ENCODE data around the gene GAS2L2.

The GAS2L2 gene

DNA sequence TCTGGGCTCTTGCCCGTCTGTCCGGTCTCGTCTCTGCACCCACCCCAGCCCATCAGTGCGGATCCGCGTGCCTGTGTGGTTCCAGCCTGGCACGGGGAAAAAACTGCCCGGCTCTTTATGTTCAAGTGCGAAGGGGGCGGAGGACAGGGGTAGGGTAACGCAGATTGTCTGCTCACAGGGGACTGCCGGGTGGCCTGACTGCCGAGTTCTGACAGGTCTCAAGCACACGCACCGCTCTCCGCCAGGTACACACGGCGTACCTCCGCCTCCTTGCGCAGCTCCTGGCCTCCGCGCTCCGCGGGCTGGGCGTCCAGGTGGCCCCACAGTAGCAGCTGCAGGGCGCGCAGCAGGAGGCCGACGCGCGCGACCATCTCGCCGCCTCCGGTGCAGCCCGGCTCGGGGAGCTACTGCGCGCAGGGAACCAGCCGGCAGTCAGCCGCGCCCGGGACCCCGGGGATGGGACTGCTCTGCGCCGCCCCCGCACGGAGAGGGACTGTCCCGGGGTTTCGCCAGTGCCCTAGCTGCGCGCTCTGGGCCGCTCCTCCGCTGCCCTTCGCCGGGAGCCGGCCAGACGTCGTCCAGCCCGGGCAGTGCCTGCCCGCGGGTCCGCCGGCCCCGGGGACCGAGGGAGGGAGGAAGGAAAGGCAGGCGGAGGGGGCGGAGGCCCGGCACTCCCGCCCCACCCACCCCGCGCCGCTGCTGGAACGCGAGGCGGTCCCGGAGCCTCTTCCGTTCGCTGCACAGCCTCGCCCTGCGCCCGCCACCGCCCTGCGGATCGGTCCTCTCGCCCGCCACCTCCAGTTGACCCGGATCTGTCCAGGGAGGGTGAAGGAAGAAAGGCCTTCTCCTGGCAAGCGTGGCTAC is 42.2 kb upstream of the GAS2L2 start, which contains the start of gene MMP28:
Gene MMP28 (minus strand): TSS at position 635 of the 864 bp plus-strand sequence. CDS start 264 bp downstream, at position 371.
- DNase-seq (ENCODE audit: low spot score): peak; percentile 67
- TF ChIP-seq, protein P1, sequence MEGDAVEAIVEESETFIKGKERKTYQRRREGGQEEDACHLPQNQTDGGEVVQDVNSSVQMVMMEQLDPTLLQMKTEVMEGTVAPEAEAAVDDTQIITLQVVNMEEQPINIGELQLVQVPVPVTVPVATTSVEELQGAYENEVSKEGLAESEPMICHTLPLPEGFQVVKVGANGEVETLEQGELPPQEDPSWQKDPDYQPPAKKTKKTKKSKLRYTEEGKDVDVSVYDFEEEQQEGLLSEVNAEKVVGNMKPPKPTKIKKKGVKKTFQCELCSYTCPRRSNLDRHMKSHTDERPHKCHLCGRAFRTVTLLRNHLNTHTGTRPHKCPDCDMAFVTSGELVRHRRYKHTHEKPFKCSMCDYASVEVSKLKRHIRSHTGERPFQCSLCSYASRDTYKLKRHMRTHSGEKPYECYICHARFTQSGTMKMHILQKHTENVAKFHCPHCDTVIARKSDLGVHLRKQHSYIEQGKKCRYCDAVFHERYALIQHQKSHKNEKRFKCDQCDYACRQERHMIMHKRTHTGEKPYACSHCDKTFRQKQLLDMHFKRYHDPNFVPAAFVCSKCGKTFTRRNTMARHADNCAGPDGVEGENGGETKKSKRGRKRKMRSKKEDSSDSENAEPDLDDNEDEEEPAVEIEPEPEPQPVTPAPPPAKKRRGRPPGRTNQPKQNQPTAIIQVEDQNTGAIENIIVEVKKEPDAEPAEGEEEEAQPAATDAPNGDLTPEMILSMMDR (IDR thresholded peaks at IDR 0.05; ENCODE audit: extremely low read depth, missing control alignments): no peak

DNA sequence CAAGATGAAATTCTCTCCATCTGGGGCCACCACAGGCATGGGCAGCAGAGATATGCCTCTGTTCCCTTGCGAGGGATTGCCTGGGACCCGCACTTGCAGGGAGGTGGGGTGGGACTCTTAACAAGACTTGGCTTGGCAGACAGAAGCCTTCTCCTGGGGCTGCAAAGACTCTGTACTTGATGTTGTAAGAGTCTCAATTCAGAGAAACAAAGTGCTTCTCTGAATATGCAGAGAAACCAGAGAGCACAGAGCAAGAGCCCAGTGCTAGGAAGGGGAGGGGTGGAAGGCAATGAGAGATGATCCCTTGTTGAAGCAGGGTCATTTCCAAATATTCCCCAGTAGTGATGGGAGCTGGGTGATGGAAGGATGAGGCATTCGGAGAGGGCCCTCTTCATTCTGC is 40.2 kb upstream of the GAS2L2 start:
- DNase-seq (ENCODE audit: low spot score): peak; percentile 6
- TF ChIP-seq, protein P1 (IDR thresholded peaks at IDR 0.05; ENCODE audit: extremely low read depth, missing control alignments): no peak

DNA sequence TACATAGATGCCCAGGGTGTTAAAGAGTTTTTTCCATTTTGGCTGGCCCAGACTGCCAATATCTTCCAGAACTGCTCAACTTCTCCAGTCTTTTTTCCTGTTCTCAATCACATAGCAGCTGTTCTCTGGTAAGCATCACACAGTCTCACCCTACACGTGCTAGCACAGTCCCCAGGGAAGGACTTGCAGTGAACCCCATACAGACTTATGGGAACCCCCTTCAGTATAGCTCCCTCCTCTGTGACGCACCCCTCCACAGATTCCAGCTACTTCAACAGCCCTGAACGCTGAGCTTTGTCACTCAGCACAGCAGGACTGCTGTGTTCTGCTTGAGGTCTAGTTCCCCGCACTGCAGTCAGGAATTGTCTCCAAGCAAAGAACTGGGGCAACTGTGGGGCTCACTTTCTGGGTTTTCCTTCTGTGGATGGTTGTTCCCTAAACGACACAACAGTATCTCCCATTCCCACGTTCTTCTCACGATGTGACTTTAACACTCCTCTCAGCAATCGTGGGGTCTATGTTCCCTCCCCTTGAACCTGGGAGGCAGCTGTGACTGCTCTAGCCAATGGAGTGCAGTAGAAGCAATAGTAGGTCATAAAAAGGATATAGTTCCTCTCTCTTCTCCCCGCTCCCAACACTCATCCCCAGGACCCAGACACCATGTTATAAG is 38.8 kb upstream of the GAS2L2 start:
- no peak for DNase-seq (ENCODE audit: low spot score)
- TF ChIP-seq, protein P1 (IDR thresholded peaks at IDR 0.05; ENCODE audit: extremely low read depth, missing control alignments): no peak

DNA sequence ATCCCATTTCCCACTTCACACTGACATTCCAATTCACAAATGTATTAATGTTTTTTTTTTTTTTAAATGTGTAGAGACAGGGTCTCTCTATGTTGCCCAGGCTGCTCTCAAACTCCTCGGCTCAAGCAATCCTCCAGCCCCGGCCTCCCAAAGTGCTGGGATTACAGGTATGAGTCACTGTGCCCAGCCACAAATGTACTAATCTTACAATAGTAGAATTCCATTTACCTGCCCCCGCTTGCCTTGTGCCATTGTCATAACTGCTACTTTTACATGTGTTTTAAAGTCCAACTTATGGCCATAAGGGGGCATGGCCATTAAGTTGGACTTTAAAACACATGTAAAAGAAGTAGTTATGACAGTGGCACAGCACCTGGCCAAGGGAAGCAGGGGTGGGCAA is 37.8 kb upstream of the GAS2L2 start:
- DNase-seq (ENCODE audit: low spot score): no peak
- TF ChIP-seq, protein P1 (IDR thresholded peaks at IDR 0.05; ENCODE audit: extremely low read depth, missing control alignments): no peak

DNA sequence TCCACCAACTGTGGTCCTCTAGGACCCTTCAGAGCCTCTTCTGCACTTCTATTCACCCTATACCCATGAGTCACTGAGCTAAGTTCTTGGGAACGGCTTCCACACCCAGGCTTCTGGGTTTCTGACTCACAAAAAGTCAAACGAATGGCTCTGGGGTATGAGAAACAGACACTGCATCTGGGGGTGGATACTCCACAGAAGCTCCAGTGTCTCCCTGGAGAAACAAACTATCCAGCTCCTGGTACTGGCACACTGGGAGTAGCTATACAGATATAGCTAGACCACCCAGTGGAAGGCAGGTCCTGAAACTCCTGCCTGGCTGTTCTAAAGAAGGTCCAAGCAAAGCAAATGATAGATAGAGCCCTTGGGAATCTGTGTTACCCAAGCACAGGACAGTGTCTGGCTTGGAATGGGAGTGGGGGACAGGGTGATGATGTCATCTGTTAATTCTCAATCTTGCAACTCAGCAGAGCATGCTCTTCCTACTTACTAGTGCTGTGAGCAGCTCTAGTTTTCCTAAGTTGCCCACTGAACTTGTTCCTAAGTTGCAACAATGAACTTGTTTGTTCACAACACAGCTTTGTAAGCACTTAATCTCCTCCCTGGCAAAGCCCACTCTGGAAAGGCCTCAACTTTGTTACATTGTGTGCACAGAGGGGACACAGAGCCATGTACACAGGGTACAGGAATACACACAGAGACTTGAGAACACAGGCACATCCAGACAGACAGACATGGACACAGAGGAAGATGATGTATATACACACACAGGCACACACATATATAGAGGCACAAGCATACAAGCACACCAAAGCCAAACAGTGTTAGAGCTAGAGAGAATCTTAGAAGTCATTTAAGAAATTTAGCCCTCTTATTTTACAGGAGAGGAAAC is 35.7 kb upstream of the GAS2L2 start:
- no peak for DNase-seq (ENCODE audit: low spot score)
- TF ChIP-seq, protein P1 (IDR thresholded peaks at IDR 0.05; ENCODE audit: extremely low read depth, missing control alignments): no peak

DNA sequence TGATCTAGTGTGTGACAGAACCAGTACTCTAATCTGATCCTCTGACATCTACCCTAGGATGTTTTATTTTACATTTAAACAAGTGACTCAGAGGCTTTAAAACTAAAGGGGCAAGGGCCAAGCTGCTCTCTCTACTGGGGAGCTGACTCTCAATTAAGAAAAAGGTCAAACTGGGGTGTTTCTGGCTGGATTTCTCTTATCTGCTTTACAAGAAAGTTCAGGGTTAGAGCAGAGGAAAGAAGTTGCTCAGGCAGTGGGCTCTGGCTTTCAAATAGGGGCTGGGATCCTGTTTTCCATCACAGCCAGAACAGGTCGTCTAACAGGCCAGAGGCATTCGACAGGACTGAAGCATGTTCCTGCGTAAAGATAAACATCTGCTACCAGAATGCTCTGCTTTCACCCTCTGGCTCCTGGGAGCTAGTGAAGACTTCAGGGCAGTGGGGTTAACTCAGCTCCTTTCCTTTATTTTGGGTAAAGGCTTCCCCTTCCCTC is 33.9 kb upstream of the GAS2L2 start:
- TF ChIP-seq, protein P1 (IDR thresholded peaks at IDR 0.05; ENCODE audit: extremely low read depth, missing control alignments): no peak
- DNase-seq (ENCODE audit: low spot score): no peak

Data from GM20000 (cell line).